ENCODE results near the gene SERAC1. TPM values are rescaled to one million over a fixed set of nuclear protein-coding genes. Genes with fewer than 3 reads are reported as not detected.

Gene SERAC1
- 3.6 and 6.2 TPM in 2 replicates for total RNA-seq

GRCh38 chr6:158168040-158168289, at the start of gene SERAC1:
TSS of gene SERAC1 (minus strand) at chr6:158168262. CDS start at chr6:158158363, 9,899 bp downstream.

Other genes starting within 250 kb of the SERAC1 start
- 5.4 and 9.9 TPM in 2 replicates for gene SYNJ2, start 186.4 kb downstream of the SERAC1 start, total RNA-seq
- 4.1 and 8.1 TPM in 2 replicates for gene GTF2H5, start 88 bp upstream of the SERAC1 start, total RNA-seq
- gene TULP4, start 144.2 kb upstream of the SERAC1 start, total RNA-seq, result 49.4 and 56.1 TPM in 2 replicates